ENCODE measurements around the gene BOLA2B.

The BOLA2B gene

DNA sequence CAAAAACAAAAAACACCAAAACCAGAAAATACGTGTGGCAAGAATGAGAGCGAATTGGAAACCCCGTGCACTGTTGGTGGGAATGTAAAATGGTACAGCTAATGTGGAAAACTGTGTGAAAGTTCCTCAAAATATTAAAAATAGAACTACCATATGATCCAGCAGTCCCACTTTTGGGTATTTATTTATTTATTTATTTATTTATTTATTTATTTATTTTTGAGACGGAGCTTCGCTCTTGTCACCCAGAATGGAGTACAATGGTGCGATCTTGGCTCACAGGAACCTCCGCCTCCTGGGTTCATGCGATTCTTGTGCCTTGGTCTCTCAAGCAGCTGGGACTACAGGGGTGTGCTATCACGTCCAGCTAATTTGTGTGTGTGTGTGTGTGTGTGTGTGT is 40.9 kb downstream of the BOLA2B start (continued):
- TF ChIP-seq ZBTB1 (tag by site-specific recombination; IDR thresholded peaks at IDR 0.05) (no peak), KLF8 (tag by site-specific recombination; IDR thresholded peaks at IDR 0.05) (no peak), ZNF112 (tag by site-specific recombination; IDR thresholded peaks at IDR 0.05) (no peak), ZSCAN23 (tag by site-specific recombination; IDR thresholded peaks at IDR 0.05) (no peak), SP2 (tag by site-specific recombination; IDR thresholded peaks at IDR 0.05) (no peak), ZNF530 (tag by site-specific recombination; IDR thresholded peaks at IDR 0.05; ENCODE audit: low read depth) (0 out of 2 replicates have a peak, but pooled peaks have one; percentile 9), ZNF473 (tag by site-specific recombination; IDR thresholded peaks at IDR 0.05) (no peak), ZNF510 (tag by site-specific recombination; IDR thresholded peaks at IDR 0.05; ENCODE audit: insufficient replicate concordance) (peak; percentile 48), HIC1 (tag by site-specific recombination; IDR thresholded peaks at IDR 0.05) (no peak), ZNF600 (tag by site-specific recombination; IDR thresholded peaks at IDR 0.05) (no peak), ZNF664 (tag by site-specific recombination; IDR thresholded peaks at IDR 0.05) (peak; percentile 46; the same call in 1 of the 2 replicates), ZNF692 (tag by site-specific recombination; IDR thresholded peaks at IDR 0.05) (no peak), ZNF555 (tag by site-specific recombination; conservative IDR thresholded peaks at IDR 0.05) (peak; percentile 57), ZNF549 (tag by site-specific recombination; IDR thresholded peaks at IDR 0.05) (no peak), ZNF202 (tag by site-specific recombination; IDR thresholded peaks at IDR 0.05; ENCODE audit: borderline replicate concordance) (0 out of 2 replicates have a peak, but pooled peaks have one; percentile 31), ZNF223 (tag by site-specific recombination; IDR thresholded peaks at IDR 0.05) (no peak), ZNF654 (tag by site-specific recombination; IDR thresholded peaks at IDR 0.05; ENCODE audit: low read depth) (0 out of 2 replicates have a peak, but pooled peaks have one; percentile 19), ZSCAN30 (tag by site-specific recombination; IDR thresholded peaks at IDR 0.05) (no peak), WT1 (tag by site-specific recombination; IDR thresholded peaks at IDR 0.05) (no peak), ZNF561 (tag by site-specific recombination; IDR thresholded peaks at IDR 0.05; ENCODE audit: borderline replicate concordance) (no peak), ZNF184 (tag by site-specific recombination; IDR thresholded peaks at IDR 0.05) (no peak), ZNF140 (tag by site-specific recombination; IDR thresholded peaks at IDR 0.05) (peak; percentile 40; the same call in 1 of the 2 replicates), IKZF3 (tag by site-specific recombination; IDR thresholded peaks at IDR 0.05) (no peak), ZFP3 (tag by site-specific recombination; IDR thresholded peaks at IDR 0.05; ENCODE audit: low read depth) (no peak), YY2 (tag by site-specific recombination; IDR thresholded peaks at IDR 0.05) (no peak), ZNF585B (tag by site-specific recombination; IDR thresholded peaks at IDR 0.05) (no peak)
- TF ChIP-seq, protein P1, sequence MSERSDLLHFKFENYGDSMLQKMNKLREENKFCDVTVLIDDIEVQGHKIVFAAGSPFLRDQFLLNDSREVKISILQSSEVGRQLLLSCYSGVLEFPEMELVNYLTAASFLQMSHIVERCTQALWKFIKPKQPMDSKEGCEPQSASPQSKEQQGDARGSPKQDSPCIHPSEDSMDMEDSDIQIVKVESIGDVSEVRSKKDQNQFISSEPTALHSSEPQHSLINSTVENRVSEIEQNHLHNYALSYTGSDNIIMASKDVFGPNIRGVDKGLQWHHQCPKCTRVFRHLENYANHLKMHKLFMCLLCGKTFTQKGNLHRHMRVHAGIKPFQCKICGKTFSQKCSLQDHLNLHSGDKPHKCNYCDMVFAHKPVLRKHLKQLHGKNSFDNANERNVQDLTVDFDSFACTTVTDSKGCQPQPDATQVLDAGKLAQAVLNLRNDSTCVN (tag by site-specific recombination; optimal IDR thresholded peaks at IDR 0.05) = no peak
- TF ChIP-seq, protein P2, sequence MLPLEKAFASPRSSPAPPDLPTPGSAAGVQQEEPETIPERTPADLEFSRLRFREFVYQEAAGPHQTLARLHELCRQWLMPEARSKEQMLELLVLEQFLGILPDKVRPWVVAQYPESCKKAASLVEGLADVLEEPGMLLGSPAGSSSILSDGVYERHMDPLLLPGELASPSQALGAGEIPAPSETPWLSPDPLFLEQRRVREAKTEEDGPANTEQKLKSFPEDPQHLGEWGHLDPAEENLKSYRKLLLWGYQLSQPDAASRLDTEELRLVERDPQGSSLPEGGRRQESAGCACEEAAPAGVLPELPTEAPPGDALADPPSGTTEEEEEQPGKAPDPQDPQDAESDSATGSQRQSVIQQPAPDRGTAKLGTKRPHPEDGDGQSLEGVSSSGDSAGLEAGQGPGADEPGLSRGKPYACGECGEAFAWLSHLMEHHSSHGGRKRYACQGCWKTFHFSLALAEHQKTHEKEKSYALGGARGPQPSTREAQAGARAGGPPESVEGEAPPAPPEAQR (tag by site-specific recombination; IDR thresholded peaks at IDR 0.05) = no peak
- TF ChIP-seq, protein P3, sequence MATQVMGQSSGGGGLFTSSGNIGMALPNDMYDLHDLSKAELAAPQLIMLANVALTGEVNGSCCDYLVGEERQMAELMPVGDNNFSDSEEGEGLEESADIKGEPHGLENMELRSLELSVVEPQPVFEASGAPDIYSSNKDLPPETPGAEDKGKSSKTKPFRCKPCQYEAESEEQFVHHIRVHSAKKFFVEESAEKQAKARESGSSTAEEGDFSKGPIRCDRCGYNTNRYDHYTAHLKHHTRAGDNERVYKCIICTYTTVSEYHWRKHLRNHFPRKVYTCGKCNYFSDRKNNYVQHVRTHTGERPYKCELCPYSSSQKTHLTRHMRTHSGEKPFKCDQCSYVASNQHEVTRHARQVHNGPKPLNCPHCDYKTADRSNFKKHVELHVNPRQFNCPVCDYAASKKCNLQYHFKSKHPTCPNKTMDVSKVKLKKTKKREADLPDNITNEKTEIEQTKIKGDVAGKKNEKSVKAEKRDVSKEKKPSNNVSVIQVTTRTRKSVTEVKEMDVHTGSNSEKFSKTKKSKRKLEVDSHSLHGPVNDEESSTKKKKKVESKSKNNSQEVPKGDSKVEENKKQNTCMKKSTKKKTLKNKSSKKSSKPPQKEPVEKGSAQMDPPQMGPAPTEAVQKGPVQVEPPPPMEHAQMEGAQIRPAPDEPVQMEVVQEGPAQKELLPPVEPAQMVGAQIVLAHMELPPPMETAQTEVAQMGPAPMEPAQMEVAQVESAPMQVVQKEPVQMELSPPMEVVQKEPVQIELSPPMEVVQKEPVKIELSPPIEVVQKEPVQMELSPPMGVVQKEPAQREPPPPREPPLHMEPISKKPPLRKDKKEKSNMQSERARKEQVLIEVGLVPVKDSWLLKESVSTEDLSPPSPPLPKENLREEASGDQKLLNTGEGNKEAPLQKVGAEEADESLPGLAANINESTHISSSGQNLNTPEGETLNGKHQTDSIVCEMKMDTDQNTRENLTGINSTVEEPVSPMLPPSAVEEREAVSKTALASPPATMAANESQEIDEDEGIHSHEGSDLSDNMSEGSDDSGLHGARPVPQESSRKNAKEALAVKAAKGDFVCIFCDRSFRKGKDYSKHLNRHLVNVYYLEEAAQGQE (tag by site-specific recombination; IDR thresholded peaks at IDR 0.05) = peak; percentile 40; the same call in 1 of the 2 replicates
- TF ChIP-seq, protein P4, sequence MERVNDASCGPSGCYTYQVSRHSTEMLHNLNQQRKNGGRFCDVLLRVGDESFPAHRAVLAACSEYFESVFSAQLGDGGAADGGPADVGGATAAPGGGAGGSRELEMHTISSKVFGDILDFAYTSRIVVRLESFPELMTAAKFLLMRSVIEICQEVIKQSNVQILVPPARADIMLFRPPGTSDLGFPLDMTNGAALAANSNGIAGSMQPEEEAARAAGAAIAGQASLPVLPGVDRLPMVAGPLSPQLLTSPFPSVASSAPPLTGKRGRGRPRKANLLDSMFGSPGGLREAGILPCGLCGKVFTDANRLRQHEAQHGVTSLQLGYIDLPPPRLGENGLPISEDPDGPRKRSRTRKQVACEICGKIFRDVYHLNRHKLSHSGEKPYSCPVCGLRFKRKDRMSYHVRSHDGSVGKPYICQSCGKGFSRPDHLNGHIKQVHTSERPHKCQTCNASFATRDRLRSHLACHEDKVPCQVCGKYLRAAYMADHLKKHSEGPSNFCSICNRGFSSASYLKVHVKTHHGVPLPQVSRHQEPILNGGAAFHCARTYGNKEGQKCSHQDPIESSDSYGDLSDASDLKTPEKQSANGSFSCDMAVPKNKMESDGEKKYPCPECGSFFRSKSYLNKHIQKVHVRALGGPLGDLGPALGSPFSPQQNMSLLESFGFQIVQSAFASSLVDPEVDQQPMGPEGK (tag by site-specific recombination; IDR thresholded peaks at IDR 0.05) = no peak
